Esophagus muscularis mucosa (tissue), 4 donors: ENCODE data around the gene SNX1.

Experiments
- CTCF ChIP-seq, 3 experiments: fragments of 200-600 bp in 2 of 3; fragments of 450-650 bp in 1 of 3; sonication (generic) in 2 of 3; IDR thresholded peaks; one replicate each; pipeline ENCODE4 v1.5.1; 2017 to 2019; ENCODE audit warnings: antibody characterized with exemption in 3 of 3, mild to moderate bottlenecking in 2 of 3, moderate library complexity in 1 of 3
- EP300 ChIP-seq: sonication (generic); formaldehyde crosslinking; IDR thresholded peaks from one replicate; pipeline ENCODE4 v1.6.1; 2017; ENCODE audit warnings: antibody characterized with exemption
- POLR2A ChIP-seq: fragments of 450-650 bp; IDR thresholded peaks from one replicate; pipeline ENCODE4 v1.6.1; 2017; ENCODE audit warnings: antibody characterized with exemption, moderate library complexity, mild to moderate bottlenecking, low read depth
- POLR2AphosphoS5 ChIP-seq, 2 donors: sonication (generic); formaldehyde crosslinking; IDR thresholded peaks; one replicate each; pipeline ENCODE4 v1.6.1; 2017; ENCODE audit warnings: antibody characterized with exemption in 2 of 2

GRCh38 chr15:64156652-64157331, 61.0 kb downstream of the SNX1 start:
- TF ChIP-seq CTCF (IDR thresholded peaks at IDR 0.05) (no peak), EP300 (no peak), POLR2A (no peak), POLR2AphosphoS5 (IDR thresholded peaks at IDR 0.05) (no peak)
